ENCODE measurements around the gene URB2. TPM values are rescaled to one million over a fixed set of nuclear protein-coding genes. Genes with fewer than 3 reads are reported as not detected.

The URB2 gene
- total and polyA plus RNA-seq, 4 donors = 0.50 to 8.9 (median 4.4) TPM

DNA sequence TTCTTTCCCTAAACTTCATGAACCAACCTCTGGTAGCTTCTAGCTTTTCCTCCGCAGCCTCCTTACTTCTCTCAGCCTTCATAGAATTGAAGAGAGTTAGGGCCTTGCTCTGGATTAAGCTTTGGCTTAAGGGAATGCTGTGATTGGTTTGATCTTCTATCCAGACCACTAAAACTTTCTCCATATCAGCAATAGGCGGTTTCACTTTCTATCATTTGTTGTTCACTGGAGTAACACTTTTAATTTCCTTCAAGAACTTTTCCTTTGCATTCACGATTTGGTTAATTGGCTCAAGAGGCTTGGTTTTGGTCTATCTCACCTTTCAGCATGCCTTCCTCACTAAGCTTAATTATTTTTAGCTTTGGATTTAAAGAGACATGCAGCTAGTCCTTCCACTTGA is 5.1 kb downstream of the URB2 start:
- whole genome bisulfite sequencing, 2 donors = 90 to 92% methylated on average over 3 of the region's 3 CpGs
- Histone ChIP-seq H3K9me3 (ENCODE audit: control insufficient read depth, low read length) (no peaks in the 10 kb centered on the region), H3K4me3 (ENCODE audit: low read length in 2 of 2) (no peak overlapping the region), H3K27ac (ENCODE audit: low read depth in 1 of 2, low read length in 2 of 2) (no peak overlapping the region), H3K27me3 (ENCODE audit: control insufficient read depth in 1 of 2, insufficient read depth in 2 of 2, low read length in 1 of 2) (no peaks in the 10 kb centered on the region), H3K36me3 (ENCODE audit: control insufficient read depth in 1 of 2, insufficient read depth in 2 of 2, low read length in 1 of 2) (peaks cover 4 to 8% of the 10 kb centered on the region in 2 donors), H3K4me1 (ENCODE audit: control insufficient read depth in 1 of 2, insufficient read depth in 2 of 2, low read length in 2 of 2) (no peaks in the 10 kb centered on the region)
- DNase-seq (no peak), ATAC-seq (ENCODE audit: low FRiP score) (no peak)
- intact Hi-C loops (cut with DNase I) = no loop called here

DNA sequence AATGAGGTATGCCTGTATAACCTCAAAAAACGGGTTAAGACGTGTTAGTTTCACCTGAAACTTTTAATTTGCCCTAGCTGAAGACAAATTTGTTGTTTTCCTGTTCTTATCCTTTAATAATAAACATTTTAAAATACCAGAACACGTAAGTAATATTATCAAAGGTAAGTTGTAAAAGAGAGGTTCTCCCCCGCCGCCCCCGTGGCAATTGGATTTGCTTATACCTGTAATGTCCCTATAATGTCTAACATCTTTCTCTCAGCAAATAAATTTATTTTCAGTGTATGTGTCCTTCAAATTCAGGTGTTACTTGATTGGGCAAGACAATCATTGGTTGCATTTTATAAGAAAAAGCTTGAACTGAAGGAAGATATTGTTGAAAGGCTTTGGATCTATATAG is 5.9 kb downstream of the URB2 start:
- H3K36me3 ChIP-seq (ENCODE audit: control insufficient read depth in 1 of 2, insufficient read depth in 2 of 2, low read length in 1 of 2) = peaks cover 4 to 9% of the 10 kb centered on the region in 2 donors
- H3K27me3 ChIP-seq (ENCODE audit: control insufficient read depth in 1 of 2, insufficient read depth in 2 of 2, low read length in 1 of 2) = no peaks in the 10 kb centered on the region
- DNase-seq = no peak
- intact Hi-C loops (cut with DNase I) = no loop called here
- ATAC-seq (ENCODE audit: low FRiP score) = no peak
- no peaks in the 10 kb centered on the region for H3K9me3 ChIP-seq (ENCODE audit: control insufficient read depth, low read length)
- H3K4me3 ChIP-seq (ENCODE audit: low read length in 2 of 2) = no peak overlapping the region
- H3K4me1 ChIP-seq (ENCODE audit: control insufficient read depth in 1 of 2, insufficient read depth in 2 of 2, low read length in 2 of 2) = no peaks in the 10 kb centered on the region
- no peak overlapping the region for H3K27ac ChIP-seq (ENCODE audit: low read depth in 1 of 2, low read length in 2 of 2)
- 96 to 97% methylated on average over 6 of the region's 6 CpGs for WGBS, 2 donors

DNA sequence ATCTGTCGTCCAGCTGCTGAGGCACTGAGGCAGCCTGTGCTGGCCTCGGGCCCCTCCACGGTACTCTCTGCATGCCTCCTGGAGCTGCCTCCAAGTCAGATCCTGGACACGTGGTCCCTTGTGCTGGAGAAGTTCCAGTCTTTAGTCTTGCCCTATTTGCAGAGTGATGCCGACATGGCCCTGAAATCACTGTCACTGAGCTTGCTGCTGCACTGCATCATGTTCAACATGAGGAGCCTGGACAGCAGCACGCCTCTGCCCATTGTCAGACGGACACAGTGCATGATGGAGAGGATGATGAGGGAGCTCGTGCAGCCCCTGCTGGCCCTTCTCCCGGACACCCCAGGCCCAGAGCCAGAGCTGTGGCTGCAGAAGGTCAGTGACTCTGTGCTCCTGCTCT is 10.0 kb downstream of the URB2 start:
- no peaks in the 10 kb centered on the region for H3K9me3 ChIP-seq (ENCODE audit: control insufficient read depth, low read length)
- ATAC-seq (ENCODE audit: low FRiP score) = no peak
- 82 to 86% methylated on average over 9 of the region's 9 CpGs for WGBS, 2 donors
- no peak overlapping the region for H3K27ac ChIP-seq (ENCODE audit: low read depth in 1 of 2, low read length in 2 of 2)
- H3K36me3 ChIP-seq (ENCODE audit: control insufficient read depth in 1 of 2, insufficient read depth in 2 of 2, low read length in 1 of 2) = peaks cover 4 to 11% of the 10 kb centered on the region in 2 donors
- no peak overlapping the region for H3K4me3 ChIP-seq (ENCODE audit: low read length in 2 of 2)
- no peaks in the 10 kb centered on the region for H3K27me3 ChIP-seq (ENCODE audit: control insufficient read depth in 1 of 2, insufficient read depth in 2 of 2, low read length in 1 of 2)
- H3K4me1 ChIP-seq (ENCODE audit: control insufficient read depth in 1 of 2, insufficient read depth in 2 of 2, low read length in 2 of 2) = no peaks in the 10 kb centered on the region
- DNase-seq = no peak
- intact Hi-C loops (cut with DNase I) = no loop called here

DNA sequence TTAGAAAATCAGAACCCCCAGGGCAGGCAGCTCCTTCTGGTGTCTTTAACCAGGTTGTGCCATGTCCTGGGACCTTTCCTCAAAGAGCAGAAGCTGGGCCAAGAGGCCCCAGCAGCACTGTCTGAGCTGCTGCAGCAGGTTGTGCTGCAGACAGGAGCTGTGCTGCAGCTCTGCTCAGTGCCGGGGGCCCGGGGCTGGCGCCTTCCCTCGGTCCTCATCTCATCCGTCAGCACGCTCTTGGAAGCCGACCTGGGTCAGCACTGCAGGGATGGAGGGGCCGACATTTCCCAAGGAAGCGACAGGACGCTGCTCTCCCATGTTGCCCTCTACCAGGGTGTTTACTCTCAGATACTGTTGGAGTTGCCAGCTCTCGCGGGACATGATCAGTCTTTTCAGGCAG is 11.7 kb downstream of the URB2 start:
- no peaks in the 10 kb centered on the region for H3K4me1 ChIP-seq (ENCODE audit: control insufficient read depth in 1 of 2, insufficient read depth in 2 of 2, low read length in 2 of 2)
- WGBS, 2 donors = 84 to 85% methylated on average over 12 of the region's 12 CpGs
- ATAC-seq (ENCODE audit: low FRiP score) = no peak
- H3K27ac ChIP-seq (ENCODE audit: low read depth in 1 of 2, low read length in 2 of 2) = no peak overlapping the region
- no peak for DNase-seq
- no peaks in the 10 kb centered on the region for H3K27me3 ChIP-seq (ENCODE audit: control insufficient read depth in 1 of 2, insufficient read depth in 2 of 2, low read length in 1 of 2)
- H3K9me3 ChIP-seq (ENCODE audit: control insufficient read depth, low read length) = no peaks in the 10 kb centered on the region
- H3K36me3 ChIP-seq (ENCODE audit: control insufficient read depth in 1 of 2, insufficient read depth in 2 of 2, low read length in 1 of 2) = peaks cover 4 to 11% of the 10 kb centered on the region in 2 donors
- no peak overlapping the region for H3K4me3 ChIP-seq (ENCODE audit: low read length in 2 of 2)
- intact Hi-C loops (cut with DNase I) = no loop called here

DNA sequence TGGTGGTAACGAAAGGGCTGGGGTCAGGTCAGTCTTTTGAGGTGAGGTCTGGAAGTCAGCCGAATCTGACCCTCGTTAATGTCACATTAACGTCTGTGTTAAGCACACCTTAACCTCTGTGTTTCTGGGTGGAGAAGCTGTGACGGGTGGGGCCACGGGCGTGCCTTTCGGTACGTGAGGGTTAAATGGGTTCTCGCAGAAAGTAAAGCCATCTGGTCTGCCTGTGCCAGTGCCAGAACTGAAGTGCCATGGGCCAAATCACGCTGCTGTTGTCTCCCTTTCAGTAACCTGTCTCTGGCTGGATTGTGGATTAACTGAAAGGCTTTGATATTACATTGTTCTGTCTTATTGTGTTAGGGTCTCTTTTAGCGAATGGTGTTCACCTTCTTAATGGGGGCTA is 14.4 kb downstream of the URB2 start:
- no peak for ATAC-seq (ENCODE audit: low FRiP score)
- no peak for DNase-seq
- Histone ChIP-seq H3K27ac (ENCODE audit: low read depth in 1 of 2, low read length in 2 of 2) (no peak overlapping the region), H3K36me3 (ENCODE audit: control insufficient read depth in 1 of 2, insufficient read depth in 2 of 2, low read length in 1 of 2) (peaks cover 4 to 13% of the 10 kb centered on the region in 2 donors), H3K27me3 (ENCODE audit: control insufficient read depth in 1 of 2, insufficient read depth in 2 of 2, low read length in 1 of 2) (no peaks in the 10 kb centered on the region), H3K4me1 (ENCODE audit: control insufficient read depth in 1 of 2, insufficient read depth in 2 of 2, low read length in 2 of 2) (no peaks in the 10 kb centered on the region), H3K9me3 (ENCODE audit: control insufficient read depth, low read length) (no peaks in the 10 kb centered on the region), H3K4me3 (ENCODE audit: low read length in 2 of 2) (no peak overlapping the region)
- 86 to 90% methylated on average over 12 of the region's 12 CpGs for WGBS, 2 donors
- intact Hi-C loops (cut with DNase I) = no loop called here

DNA sequence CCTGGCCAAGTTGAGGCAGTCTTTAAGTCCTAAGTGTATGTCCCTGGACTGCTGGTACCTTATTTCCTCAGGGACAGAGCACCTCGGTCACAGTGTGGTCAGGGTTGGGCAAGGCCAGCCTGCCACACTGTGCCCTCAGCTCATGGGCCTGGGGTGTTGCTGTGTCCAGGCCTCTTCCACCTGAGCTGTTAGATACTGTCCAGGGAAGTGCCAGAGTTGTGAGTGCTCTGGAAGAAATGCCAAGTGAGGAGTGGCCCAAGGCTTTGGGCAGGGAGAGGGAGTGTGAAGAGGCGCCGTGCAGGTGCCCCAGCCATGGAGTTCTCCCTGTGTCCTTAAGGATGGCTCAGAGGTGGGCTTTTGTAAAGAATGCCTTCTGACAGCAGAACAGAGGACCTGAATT is 15.3 kb downstream of the URB2 start:
- Histone ChIP-seq H3K27me3 (ENCODE audit: control insufficient read depth in 1 of 2, insufficient read depth in 2 of 2, low read length in 1 of 2) (no peaks in the 10 kb centered on the region), H3K27ac (ENCODE audit: low read depth in 1 of 2, low read length in 2 of 2) (no peak overlapping the region), H3K36me3 (ENCODE audit: control insufficient read depth in 1 of 2, insufficient read depth in 2 of 2, low read length in 1 of 2) (peaks cover 0 to 9% of the 10 kb centered on the region in 2 donors), H3K9me3 (ENCODE audit: control insufficient read depth, low read length) (no peaks in the 10 kb centered on the region), H3K4me3 (ENCODE audit: low read length in 2 of 2) (no peak overlapping the region), H3K4me1 (ENCODE audit: control insufficient read depth in 1 of 2, insufficient read depth in 2 of 2, low read length in 2 of 2) (no peaks in the 10 kb centered on the region)
- intact Hi-C loops (cut with DNase I) = no loop called here
- 90 to 92% methylated on average over 3 of the region's 3 CpGs for WGBS, 2 donors
- ATAC-seq (ENCODE audit: low FRiP score) (no peak), DNase-seq (no peak)

DNA sequence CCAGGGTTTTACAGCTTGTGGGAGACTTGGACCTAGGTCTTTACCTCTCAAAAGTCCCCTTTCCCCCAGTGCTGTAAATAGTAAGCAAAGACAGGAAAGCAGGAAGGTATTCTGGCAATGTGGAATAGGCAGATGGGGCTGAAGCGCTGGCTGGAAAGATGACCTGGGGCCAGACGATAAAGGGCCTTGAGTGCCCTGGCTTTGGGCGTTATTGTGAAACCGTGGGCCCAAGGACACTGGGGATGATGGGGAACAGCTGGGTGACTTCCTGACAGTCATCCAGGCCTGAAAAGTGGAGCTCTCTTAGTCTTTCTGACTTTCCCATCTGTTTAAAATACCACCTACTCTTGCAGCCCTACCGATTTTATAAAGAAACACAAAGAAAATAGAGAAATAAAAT is 16.3 kb downstream of the URB2 start:
- intact Hi-C loops (cut with DNase I) = no loop called here
- Histone ChIP-seq H3K27ac (ENCODE audit: low read depth in 1 of 2, low read length in 2 of 2) (no peak overlapping the region), H3K4me1 (ENCODE audit: control insufficient read depth in 1 of 2, insufficient read depth in 2 of 2, low read length in 2 of 2) (no peaks in the 10 kb centered on the region), H3K36me3 (ENCODE audit: control insufficient read depth in 1 of 2, insufficient read depth in 2 of 2, low read length in 1 of 2) (peaks cover 2 to 12% of the 10 kb centered on the region in 2 donors), H3K4me3 (ENCODE audit: low read length in 2 of 2) (no peak overlapping the region), H3K9me3 (ENCODE audit: control insufficient read depth, low read length) (no peaks in the 10 kb centered on the region), H3K27me3 (ENCODE audit: control insufficient read depth in 1 of 2, insufficient read depth in 2 of 2, low read length in 1 of 2) (no peaks in the 10 kb centered on the region)
- ATAC-seq (ENCODE audit: low FRiP score) = no peak
- no peak for DNase-seq
- WGBS, 2 donors = 81% methylated on average over 5 of the region's 5 CpGs

DNA sequence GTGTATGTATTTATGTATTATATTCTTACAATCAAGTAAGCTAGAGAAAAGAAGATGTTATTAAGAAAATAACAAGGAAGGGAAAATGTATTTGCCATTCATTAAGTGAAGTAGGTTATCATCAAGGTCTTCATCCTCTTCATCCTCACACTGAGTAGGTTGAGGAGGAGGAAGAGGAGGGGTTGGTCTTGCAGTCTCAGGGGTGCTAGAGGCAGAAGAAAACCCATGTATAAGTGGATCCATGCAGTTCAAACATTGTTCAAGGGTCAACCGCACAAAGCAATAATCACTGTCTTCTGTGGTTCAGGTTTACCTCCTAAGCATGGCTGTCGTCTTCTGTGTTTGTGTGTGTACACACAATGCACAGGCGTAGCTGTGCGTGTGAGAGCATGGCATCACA is 16.9 kb downstream of the URB2 start:
- ATAC-seq (ENCODE audit: low FRiP score) = no peak
- Histone ChIP-seq H3K36me3 (ENCODE audit: control insufficient read depth in 1 of 2, insufficient read depth in 2 of 2, low read length in 1 of 2) (peaks cover 3 to 13% of the 10 kb centered on the region in 2 donors), H3K4me3 (ENCODE audit: low read length in 2 of 2) (no peak overlapping the region), H3K27me3 (ENCODE audit: control insufficient read depth in 1 of 2, insufficient read depth in 2 of 2, low read length in 1 of 2) (no peaks in the 10 kb centered on the region), H3K9me3 (ENCODE audit: control insufficient read depth, low read length) (no peaks in the 10 kb centered on the region), H3K27ac (ENCODE audit: low read depth in 1 of 2, low read length in 2 of 2) (no peak overlapping the region), H3K4me1 (ENCODE audit: control insufficient read depth in 1 of 2, insufficient read depth in 2 of 2, low read length in 2 of 2) (no peaks in the 10 kb centered on the region)
- intact Hi-C loops (cut with DNase I) = no loop called here
- DNase-seq = no peak
- 96 to 98% methylated on average over 4 of the region's 4 CpGs for WGBS, 2 donors

DNA sequence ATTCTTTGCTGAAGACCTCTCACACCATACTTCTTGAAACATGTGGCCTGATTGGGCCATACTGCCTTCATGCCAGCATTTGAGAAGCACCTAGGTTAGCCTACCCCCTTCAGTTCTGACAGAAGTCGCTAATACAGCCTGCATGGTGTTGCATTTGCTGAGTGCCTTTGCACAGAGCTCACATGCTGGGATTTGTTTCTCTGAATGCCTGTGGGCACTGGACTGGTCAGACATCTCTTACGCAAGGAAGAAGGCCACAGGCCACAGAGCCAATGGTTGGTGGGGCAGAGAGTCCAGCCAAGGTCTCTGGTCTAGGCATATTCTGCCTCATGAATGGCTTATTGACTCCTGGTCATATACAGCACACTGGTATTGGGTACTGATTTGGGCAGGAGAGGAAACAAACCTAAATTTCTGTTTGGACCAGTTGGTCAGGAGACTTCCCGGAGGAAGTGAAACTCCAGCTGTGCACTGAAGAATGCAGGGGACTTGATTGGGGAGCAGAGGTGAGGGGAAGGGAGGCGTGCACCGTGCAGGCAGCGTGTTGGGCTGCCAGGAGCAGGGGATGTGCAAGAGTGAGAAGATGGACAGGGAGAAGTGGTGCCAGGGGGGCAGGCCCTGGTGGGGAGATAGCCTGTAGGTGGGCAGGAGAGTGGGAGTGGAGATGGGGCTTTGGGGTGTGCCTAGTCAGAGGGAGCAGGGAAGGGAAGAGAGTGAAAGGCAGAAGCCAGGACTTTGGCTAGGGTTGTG is 18.1 kb downstream of the URB2 start:
- no peaks in the 10 kb centered on the region for H3K9me3 ChIP-seq (ENCODE audit: control insufficient read depth, low read length)
- 89 to 90% methylated on average over 6 of the region's 6 CpGs for WGBS, 2 donors
- peaks cover 3 to 15% of the 10 kb centered on the region in 2 donors for H3K36me3 ChIP-seq (ENCODE audit: control insufficient read depth in 1 of 2, insufficient read depth in 2 of 2, low read length in 1 of 2)
- no peaks in the 10 kb centered on the region for H3K27me3 ChIP-seq (ENCODE audit: control insufficient read depth in 1 of 2, insufficient read depth in 2 of 2, low read length in 1 of 2)
- intact Hi-C loops (cut with DNase I) = no loop called here
- no peak for ATAC-seq (ENCODE audit: low FRiP score)
- no peak for DNase-seq
- no peak overlapping the region for H3K4me3 ChIP-seq (ENCODE audit: low read length in 2 of 2)
- H3K27ac ChIP-seq (ENCODE audit: low read depth in 1 of 2, low read length in 2 of 2) = no peak overlapping the region
- H3K4me1 ChIP-seq (ENCODE audit: control insufficient read depth in 1 of 2, insufficient read depth in 2 of 2, low read length in 2 of 2) = no peaks in the 10 kb centered on the region

All from aorta (tissue), 5 donors.